ENCODE measurements around the gene TMEM38B.

The TMEM38B gene

DNA sequence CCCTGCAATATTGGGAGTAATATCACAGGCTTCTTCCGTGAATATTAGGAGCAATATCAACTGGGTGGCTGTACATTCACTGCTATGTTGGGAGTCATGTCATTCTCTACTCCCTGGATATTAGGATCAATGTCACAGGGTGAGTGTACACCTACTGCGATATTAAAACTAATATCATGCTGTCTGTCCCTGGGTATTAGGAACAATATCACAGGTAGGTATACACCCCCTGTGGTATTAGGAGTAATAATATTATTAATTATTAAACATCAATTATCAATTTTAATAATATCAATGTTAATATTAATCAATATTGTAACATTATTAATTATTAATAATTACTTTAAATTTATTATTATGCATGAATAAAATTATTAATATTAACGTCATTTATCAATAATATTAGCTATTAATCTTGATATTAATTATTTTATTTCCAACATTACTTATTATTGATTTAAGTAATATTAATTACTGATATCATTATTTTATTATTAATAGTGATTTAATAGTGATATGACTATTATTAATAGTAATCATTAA is 121.9 kb downstream of the TMEM38B start:
- Histone ChIP-seq H3K36me3 (ENCODE audit: insufficient read depth, low read length) (no peaks in the 10 kb centered on the region), H3K27me3 (ENCODE audit: control insufficient read depth in 1 of 2, insufficient read depth in 2 of 2, low read length in 2 of 2) (no peaks in the 10 kb centered on the region), H3K27ac (ENCODE audit: low read depth, low read length) (no peak overlapping the region), H3K4me3 (ENCODE audit: low read depth in 1 of 2, low read length in 2 of 2) (no peak overlapping the region), H3K9me3 (ENCODE audit: low read length) (no peaks in the 10 kb centered on the region), H3K4me1 (ENCODE audit: insufficient read depth, low read length) (no peaks in the 10 kb centered on the region), H3K9ac (ENCODE audit: low read length) (no peak overlapping the region)

DNA sequence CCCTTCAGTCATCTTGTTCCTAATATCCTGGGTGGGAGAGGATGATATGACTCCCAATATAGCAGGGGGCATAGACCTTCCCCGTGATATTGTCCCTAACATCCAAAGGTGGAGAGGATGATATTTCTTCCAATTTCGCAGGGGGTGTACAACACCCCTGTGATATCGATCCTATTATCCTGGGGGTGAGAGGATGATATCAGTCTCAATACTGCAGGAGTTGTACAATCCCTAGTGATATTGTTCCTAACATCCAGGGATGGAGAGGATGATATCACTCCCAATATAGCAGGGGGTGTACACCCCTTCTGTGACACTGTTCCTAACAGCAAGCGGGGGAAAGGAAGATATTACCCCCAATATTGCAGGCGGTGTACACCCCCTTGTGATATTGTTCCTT is 122.6 kb downstream of the TMEM38B start:
- H3K4me3 ChIP-seq (ENCODE audit: low read depth in 1 of 2, low read length in 2 of 2) = no peak overlapping the region
- H3K27me3 ChIP-seq (ENCODE audit: control insufficient read depth in 1 of 2, insufficient read depth in 2 of 2, low read length in 2 of 2) = no peaks in the 10 kb centered on the region
- no peak overlapping the region for H3K9ac ChIP-seq (ENCODE audit: low read length)
- no peaks in the 10 kb centered on the region for H3K36me3 ChIP-seq (ENCODE audit: insufficient read depth, low read length)
- H3K9me3 ChIP-seq (ENCODE audit: low read length) = no peaks in the 10 kb centered on the region
- H3K4me1 ChIP-seq (ENCODE audit: insufficient read depth, low read length) = no peaks in the 10 kb centered on the region
- no peak overlapping the region for H3K27ac ChIP-seq (ENCODE audit: low read depth, low read length)

DNA sequence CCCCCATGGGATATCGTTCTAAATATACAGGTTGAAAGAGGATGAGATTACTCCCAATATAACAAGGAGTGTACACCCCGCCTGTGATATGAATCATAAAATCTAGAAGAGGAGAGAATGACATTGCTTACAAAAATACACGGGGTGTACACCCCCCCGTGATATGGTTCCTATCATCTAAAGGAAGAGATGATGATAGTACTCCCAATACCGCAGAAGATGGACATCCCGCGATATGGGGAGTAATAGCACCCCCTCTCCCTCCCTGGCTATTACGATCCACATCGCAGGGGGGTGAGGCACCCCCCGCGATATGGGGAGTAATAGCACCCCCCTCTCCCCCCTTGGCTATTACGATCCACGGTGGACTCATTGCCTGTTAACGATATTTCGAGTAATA is 124.6 kb downstream of the TMEM38B start:
- no peaks in the 10 kb centered on the region for H3K27me3 ChIP-seq (ENCODE audit: control insufficient read depth in 1 of 2, insufficient read depth in 2 of 2, low read length in 2 of 2)
- no peak overlapping the region for H3K4me3 ChIP-seq (ENCODE audit: low read depth in 1 of 2, low read length in 2 of 2)
- H3K9ac ChIP-seq (ENCODE audit: low read length) = no peak overlapping the region
- H3K27ac ChIP-seq (ENCODE audit: low read depth, low read length) = no peak overlapping the region
- no peaks in the 10 kb centered on the region for H3K4me1 ChIP-seq (ENCODE audit: insufficient read depth, low read length)
- H3K36me3 ChIP-seq (ENCODE audit: insufficient read depth, low read length) = no peaks in the 10 kb centered on the region
- no peaks in the 10 kb centered on the region for H3K9me3 ChIP-seq (ENCODE audit: low read length)

DNA sequence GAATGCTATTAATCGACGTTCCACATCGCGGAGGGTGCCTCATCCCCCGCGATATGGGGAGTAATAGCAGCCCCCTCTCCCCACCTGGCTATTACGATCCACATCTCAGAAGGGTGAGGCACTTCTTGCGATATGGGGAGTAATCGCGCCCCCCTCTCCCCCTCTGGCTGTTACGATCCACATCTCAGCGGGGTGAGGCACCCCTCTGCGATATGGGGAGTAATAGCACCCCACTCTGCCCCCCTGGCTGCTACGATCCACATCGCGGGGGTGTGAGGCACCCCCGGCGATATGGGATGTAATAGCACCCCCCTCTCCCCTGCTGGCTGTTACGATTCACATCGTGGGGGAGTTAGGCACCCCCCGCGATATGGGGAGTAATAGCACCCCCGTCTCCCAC is 128.5 kb downstream of the TMEM38B start:
- Histone ChIP-seq H3K36me3 (ENCODE audit: insufficient read depth, low read length) (no peaks in the 10 kb centered on the region), H3K4me1 (ENCODE audit: insufficient read depth, low read length) (no peaks in the 10 kb centered on the region), H3K27me3 (ENCODE audit: control insufficient read depth in 1 of 2, insufficient read depth in 2 of 2, low read length in 2 of 2) (no peaks in the 10 kb centered on the region), H3K9me3 (ENCODE audit: low read length) (no peaks in the 10 kb centered on the region), H3K9ac (ENCODE audit: low read length) (no peak overlapping the region), H3K27ac (ENCODE audit: low read depth, low read length) (no peak overlapping the region), H3K4me3 (ENCODE audit: low read depth in 1 of 2, low read length in 2 of 2) (no peak overlapping the region)
